CD4-positive, alpha-beta T cell treated with Interleukin-4 for 1 hour (primary cell): ENCODE data around the gene CNEP1R1.

Source experiments
- DNase-seq, 2 donors: peaks; one replicate each; pipeline ENCODE4 v3.0.0-alpha.2; 2020 to 2022

CNEP1R1 gene

DNA sequence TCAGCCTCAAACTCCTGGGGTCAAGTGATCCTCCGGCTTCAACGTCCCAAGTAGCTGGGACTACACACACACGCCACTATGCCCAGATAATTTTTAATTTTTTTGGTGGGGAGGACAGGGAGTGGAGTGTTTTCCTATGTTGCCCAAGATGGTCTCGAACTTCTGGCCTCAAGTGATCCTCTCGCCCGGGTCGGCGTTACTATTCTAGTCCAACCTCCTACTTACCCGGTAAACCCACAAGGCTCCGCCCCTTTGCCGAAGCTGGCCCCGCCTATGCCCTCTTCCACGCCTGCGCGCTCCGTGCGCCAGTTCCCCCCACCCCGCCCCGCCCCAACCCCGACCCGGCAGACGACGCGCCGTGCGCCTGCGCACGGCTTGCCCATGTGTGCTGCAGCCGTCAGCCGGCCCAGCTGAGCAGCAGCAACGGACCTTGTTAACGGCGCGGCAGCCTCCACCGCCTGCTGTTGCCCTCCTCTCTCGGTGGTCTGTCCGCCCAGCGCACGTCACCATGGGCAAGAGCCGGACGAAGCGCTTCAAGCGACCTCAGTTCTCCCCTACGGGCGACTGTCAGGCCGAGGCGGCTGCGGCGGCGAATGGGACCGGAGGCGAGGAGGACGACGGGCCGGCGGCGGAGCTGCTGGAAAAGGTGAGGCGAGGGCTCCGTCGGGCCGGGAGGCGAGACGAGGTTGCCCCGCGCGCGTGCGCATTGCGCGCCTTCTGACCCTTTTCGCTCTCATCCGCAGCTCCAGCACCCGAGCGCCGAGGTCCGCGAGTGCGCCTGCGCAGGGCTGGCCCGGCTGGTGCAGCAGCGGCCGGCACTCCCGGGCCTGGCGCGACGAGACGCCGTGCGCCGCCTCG, 40.8 kb downstream of the CNEP1R1 start, which contains the start of gene HEATR3:
HEATR3 (plus strand) TSS at position 347 of the 858 bp plus-strand sequence; CDS start at position 509, 162 bp downstream.
- DNase-seq, result peak; percentile 97 to 98

DNA sequence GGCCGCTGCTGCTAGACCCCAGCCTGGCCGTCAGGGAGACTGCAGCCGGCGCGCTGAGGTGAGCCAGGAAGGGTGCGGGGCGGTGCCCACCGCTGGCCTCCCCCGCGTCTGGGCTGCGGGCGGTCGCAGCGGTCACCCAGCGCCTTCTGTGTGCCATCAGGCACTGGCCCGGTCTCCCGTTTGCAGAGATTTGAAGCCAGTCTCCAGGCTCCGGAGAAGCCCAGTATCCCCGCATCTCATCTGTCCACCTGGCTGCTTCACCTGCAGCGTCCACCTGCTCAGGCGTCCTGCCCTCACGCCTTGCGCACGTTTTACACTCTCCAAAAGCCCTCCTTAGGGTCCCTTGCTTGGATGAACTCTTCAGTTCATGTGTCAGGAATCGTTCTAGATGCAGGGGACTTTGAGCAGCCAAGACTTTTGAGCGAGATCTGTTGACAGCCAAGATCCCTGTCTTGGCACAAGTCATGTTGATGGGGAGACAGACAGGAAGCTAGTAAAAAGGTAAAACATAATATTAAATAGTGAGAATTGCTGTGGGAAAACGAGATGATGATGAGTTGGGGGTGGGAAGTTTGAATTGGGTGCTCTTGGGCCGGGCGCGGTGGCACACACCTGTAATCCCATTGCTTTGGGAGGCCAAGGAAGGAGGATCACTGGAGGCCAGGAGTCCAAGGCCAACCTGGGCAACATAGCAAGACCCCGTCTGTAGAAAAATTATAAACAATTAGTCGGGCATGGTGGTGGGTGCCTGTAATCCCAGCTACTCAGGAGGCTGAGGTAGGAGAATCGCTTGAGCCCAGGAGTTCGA, 41.7 kb downstream of the CNEP1R1 start:
- DNase-seq, result no peak

DNA sequence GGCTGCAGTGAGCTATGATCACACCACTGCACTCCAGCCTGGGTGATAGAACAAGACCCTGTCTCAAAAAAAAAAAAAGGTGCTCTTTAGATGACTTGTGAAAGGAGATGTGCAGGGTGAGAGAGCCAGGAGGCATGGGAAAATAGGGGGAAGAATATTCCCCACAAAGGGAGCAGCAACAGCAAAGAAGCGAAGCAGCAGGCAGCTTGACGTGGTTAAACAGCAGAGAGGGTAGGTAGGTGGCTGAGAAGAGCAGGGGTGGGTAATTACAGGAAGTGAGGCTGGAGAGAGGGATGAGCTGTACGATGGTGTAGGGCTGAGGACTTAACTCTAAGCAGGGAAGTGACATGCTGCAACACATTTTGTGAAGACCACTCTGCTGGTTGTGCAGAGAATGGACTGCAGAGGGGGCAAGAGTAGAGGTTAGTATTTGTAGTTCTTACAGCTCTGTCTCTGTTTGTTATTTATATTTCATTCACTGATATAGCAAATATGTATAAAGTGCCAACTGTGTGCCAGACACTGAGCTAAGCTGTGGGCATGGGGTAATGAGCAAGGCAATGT, 42.3 kb downstream of the CNEP1R1 start:
- DNase-seq, result peak; percentile 23 to 46

DNA sequence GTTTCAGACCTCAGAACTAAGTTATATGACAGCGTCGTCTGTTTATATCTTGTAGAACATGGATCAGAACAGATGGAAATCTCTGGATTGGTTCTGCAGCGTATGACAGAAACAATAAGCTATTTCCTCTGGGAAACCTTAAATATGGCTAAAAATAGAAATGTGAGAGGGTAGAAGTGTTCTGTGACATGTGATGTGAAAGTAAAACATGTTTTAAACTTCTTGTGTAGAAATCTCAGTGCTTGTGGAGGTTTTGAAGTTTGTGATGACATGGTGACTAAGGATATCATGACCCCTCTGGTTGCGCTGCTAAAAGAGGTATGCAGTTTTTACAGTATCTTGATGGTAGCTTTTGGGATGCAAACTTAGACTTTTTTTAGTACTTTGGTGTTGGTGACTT, 43.5 kb downstream of the CNEP1R1 start:
- DNase-seq, result no peak

DNA sequence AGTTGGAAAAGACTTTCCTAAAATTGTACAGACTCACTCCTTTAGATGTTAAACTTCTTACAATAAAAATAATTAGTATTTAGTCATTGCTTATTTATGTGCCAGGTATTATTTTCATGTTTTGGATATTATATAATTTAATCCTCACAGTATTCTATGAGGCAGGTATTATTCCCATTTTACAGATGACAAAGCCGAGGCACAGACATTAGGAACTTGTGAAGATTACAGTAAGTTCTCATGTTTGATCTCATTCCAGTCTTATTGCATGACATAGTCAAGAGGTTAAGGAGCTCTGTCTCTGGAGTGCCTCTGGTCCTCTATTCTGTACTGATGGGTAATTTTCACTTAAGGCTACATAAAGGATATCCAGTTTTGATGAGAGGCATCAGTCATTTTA, 44.0 kb downstream of the CNEP1R1 start:
- DNase-seq, result no peak

DNA sequence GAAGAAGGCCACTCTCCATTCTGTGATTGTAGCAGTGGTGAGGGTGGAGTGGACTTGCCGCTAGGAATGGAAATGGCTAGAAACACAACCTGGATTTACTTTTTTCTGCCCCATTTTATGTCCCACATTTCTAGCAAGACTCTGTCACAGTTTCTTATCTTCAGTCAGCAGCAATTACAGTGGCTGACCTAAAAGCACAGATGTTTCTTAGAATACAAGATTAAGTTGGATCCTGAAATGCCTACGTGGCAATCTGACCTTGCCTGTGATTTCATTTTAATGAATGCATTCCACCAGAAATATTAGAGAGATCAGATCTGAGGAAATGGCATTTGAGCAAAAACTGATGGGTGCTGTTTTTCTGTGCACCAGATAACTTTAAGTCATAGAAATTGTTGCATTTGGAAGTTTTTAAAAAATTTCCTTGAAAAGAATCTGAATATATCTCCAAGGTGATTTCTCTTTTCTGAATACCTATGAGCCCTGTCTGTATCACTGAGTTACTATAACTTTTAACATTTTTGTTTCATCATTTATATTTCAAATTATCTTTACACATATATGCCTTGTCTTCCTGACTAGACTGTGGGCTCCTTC, 46.1 kb downstream of the CNEP1R1 start:
- no peak for DNase-seq

DNA sequence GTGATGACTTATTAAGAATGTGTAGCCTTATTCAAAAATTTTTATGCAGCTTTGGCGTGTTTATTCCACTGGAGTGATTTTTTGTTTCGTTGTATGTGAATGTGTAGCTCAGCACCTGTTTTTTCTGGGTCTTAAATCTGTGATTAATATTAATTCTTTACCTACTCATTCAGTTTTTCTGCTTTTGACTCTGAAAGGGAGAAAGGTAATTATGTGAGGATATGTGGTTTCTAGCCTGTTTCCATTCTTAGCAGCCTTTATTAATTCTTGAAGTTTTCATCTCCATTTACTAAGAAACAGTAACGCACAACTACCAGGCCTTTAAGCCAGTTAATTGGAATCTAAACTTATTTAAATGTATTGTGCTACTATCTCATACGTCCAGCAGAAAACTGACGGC, 47.7 kb downstream of the CNEP1R1 start:
- no peak for DNase-seq

DNA sequence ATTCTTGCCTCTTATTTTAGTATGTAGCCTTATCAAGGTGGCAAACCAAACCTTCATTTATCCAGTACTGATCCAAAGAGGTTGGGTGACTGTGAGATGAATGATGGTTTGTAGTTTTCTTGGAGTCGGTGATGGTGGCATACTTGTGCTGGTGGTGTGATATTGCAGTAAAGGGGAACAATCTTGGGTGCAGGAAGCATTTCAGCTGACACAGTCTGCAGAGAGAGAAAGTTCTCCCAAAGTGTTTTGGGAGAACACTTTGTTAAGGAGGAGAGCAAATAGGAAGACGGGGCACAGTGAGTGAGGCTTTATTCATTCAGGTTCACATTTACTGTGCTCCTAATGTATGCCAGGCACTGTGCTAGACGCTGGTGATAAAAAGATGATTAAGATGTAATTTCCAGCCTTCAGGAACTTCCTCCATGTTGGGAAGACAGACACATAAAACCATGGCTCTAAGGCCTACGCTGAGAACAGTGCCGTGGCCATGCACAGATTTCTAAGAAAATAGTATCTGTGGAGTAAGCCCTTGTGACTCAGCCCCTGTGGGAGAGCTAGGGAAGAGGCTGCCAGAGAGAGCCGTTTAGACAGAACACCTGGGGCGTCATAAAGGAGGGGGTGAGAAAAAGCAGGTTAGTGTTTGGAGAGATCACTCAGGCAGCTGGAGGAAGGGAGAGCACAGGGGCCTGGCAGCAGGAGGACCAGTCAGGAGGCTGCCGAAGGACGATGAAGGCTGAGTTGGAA, 54.5 kb downstream of the CNEP1R1 start:
- no peak for DNase-seq

DNA sequence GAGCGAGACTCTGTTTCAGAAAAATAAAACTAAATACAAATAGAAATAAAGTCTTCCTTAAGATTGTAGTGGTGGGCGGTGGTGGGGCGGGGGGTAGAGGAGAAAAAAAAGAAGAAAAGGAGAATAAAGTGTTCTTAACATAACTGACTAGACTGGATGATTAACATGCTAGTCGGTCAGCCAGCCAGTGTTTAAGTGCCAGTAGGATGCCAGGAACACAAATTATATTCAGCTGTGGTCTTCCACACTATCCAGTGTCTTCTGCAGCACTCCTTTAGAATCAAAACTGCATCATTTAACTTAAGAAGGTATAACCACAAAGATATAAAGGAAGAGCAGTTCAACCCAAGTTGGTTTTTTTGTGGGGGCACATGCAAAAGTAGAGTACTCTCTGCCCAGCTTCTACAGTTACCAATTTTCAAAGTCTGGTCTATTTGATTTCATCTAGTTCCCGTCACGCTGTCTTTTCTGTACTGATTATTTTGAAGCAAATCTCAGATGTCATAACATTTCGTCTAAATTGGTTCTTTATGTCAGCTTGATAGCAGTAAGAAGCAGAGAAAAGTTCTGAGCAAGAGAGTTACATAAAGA, 56.5 kb downstream of the CNEP1R1 start:
- no peak for DNase-seq

DNA sequence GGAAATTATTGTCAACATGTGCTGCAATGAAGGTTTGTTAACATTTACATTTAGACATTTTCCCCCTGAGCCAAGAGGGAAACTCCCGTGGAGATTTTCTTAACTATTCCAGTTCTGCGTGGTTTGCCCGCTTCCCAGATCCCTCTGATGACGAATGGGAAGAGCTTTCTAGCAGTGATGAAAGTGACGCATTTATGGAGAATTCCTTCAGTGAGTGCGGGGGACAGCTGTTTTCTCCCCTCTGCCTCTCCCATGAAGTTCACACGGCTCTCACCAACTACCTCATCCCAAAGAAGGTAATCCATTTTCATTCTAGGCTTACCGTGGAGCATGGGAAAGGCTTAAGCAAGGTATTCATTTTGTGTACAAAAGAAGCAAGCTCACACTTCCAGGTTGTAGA, 59.0 kb downstream of the CNEP1R1 start:
- DNase-seq, result no peak

DNA sequence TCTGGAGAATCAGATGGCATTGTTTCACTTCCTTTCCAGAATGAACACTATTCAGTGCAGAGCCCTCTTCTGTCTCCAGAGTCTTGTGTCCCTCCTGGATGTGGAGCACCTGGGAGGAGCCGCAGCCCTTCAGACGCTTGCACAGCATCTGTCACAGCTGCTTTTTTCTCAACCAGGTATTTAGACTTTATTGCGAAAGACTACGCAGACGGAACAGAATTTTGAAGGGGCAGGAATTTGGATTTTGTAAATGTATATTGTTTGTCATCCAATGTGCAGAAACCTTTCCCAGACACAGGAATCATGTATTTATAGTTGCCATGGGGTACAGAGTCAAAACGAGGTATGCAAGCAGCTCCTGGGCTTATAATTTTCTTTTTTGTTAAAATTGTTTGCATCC, 61.2 kb downstream of the CNEP1R1 start:
- no peak for DNase-seq
